A673 (cell line): Measurements from ENCODE around the gene POLG2. TPM values are rescaled to one million over a fixed set of nuclear protein-coding genes. Genes with fewer than 3 reads are reported as not detected.

Source experiments
- BruUV-seq: library from RNA; stranded (reverse); fragments of 400-500 nt; replicated peaks from 2 replicates; lab custom pipeline; 2021; lab: Mats Ljungman, UMichigan
- CTCF ChIA-PET: fragments of 300-600 bp; sonication (Branson Sonifier 250); formaldehyde crosslinking; loops from one replicate; lab custom pipeline; 2022; ENCODE audit warnings: antibody characterized with exemption; lab: Charles Lee
- POLR2A ChIA-PET: fragments of 300-600 bp; sonication (Branson Sonifier 250); formaldehyde crosslinking; loops from one replicate; lab custom pipeline; 2022; ENCODE audit warnings: antibody characterized with exemption; ENCODE audit not compliant: low non-redundant PET; lab: Charles Lee
- DNase-seq: peaks from one replicate; pipeline ENCODE4 v3.0.0-alpha.2; 2015; ENCODE audit warnings: low spot score
- H3K27ac ChIP-seq: fragments of 200-600 bp; sonication (generic); 2 replicates; pipeline ENCODE4 v1.5.1; 2016; ENCODE audit warnings: mixed run types, low read depth, mild to moderate bottlenecking, mixed read lengths, antibody characterized with exemption, low read length; ENCODE audit not compliant: poor library complexity, severe bottlenecking
- H3K27me3 ChIP-seq: fragments of 200-600 bp; sonication (generic); replicated peaks from 2 replicates; pipeline ENCODE4 v1.6.1; 2017; ENCODE audit warnings: mixed run types, low read depth, mild to moderate bottlenecking, mixed read lengths, antibody characterized with exemption, low read length; ENCODE audit not compliant: insufficient read depth, poor library complexity
- H3K36me3 ChIP-seq: fragments of 200-600 bp; sonication (generic); 2 replicates; pipeline ENCODE4 v1.6.1; 2016; ENCODE audit warnings: mixed run types, mild to moderate bottlenecking, mixed read lengths, antibody characterized with exemption, low read length; ENCODE audit not compliant: insufficient read depth, poor library complexity, severe bottlenecking
- H3K4me1 ChIP-seq: fragments of 200-600 bp; sonication (generic); 2 replicates; pipeline ENCODE4 v1.6.1; 2017; ENCODE audit warnings: mixed run types, mild to moderate bottlenecking, mixed read lengths, antibody characterized with exemption, low read length; ENCODE audit not compliant: insufficient read depth, poor library complexity, severe bottlenecking
- H3K4me3 ChIP-seq: fragments of 200-600 bp; sonication (generic); 2 replicates; pipeline ENCODE4 v1.5.1; 2016; ENCODE audit warnings: low read depth, mixed run types, mild to moderate bottlenecking, mixed read lengths, low read length; ENCODE audit not compliant: poor library complexity, severe bottlenecking
- H3K9me3 ChIP-seq: fragments of 200-600 bp; sonication (generic); 2 replicates; pipeline ENCODE4 v1.6.1; 2016; ENCODE audit warnings: mixed run types, low read depth, mild to moderate bottlenecking, mixed read lengths, antibody characterized with exemption, low read length; ENCODE audit not compliant: poor library complexity, severe bottlenecking
- CTCF ChIP-seq: fragments of 300-800, 200-600 bp; sonication (generic); conservative IDR thresholded peaks from 2 replicates; pipeline ENCODE4 v1.5.1; 2017; ENCODE audit warnings: low read depth, mild to moderate bottlenecking, antibody characterized with exemption, low read length, moderate library complexity, mixed read lengths
- EZH2 ChIP-seq: fragments of 200-600 bp; sonication (generic); IDR thresholded peaks from 2 replicates; pipeline ENCODE4 v1.6.1; 2017; ENCODE audit warnings: borderline replicate concordance, low read depth, mild to moderate bottlenecking, mixed read lengths, antibody characterized with exemption, low read length; ENCODE audit not compliant: poor library complexity, severe bottlenecking
- intact Hi-C: fragments of 100-400 bp; cut with micrococcal nuclease; formaldehyde crosslinking; loops from one replicate; pipeline ENCODE4 v1.10.0; 2022; ENCODE audit not compliant: unreplicated experiment
- total RNA-seq: library from RNA; stranded (reverse); gene quantifications from 2 replicates; pipeline ENCODE4 v1.2.3, GENCODE V29; 2021

The POLG2 gene
- total RNA-seq, 1 experiment from 2014 or later, result 25.6 TPM

DNA sequence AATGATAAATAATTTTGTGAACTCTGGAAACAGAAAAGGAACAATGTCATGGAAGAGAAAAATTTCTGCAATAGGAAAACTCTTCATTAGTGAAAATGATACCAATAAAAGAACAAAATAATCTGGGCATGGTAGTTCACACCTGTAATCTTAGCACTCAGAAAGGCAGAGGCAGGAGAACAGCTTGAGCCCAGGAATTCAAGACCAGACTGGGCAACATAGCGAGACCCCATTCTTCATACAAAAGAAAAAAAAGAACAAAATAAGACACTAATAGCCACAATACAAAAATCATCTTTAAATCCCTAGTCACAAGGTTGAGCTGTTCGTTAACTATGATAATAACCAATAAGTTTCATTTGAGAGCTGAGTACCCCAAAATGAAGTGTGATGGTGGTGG is 8.6 kb downstream of the POLG2 start:
- intact Hi-C loops, result no loop called here
- no peaks in the 10 kb centered on the region for H3K27me3 ChIP-seq
- H3K4me1 ChIP-seq, result no peaks in the 10 kb centered on the region
- H3K36me3 ChIP-seq, result peaks cover 75% of the 10 kb centered on the region
- no peak for DNase-seq
- no peaks in the 10 kb centered on the region for H3K9me3 ChIP-seq
- POLR2A ChIA-PET, result no interaction called here
- CTCF ChIA-PET, result no interaction called here
- BruUV-seq, result no TSS peak
- H3K27ac ChIP-seq, result no peak overlapping the region
- no peak overlapping the region for H3K4me3 ChIP-seq
- no peak for TF ChIP-seq EZH2
- TF ChIP-seq CTCF, result no peak

- DNase-seq, result no peak
- no peak for TF ChIP-seq CTCF
- TF ChIP-seq EZH2, result no peak
- Histone ChIP-seq H3K4me1 (no peaks in the 10 kb centered on the region), H3K4me3 (no peak overlapping the region), H3K27me3 (no peaks in the 10 kb centered on the region), H3K27ac (no peak overlapping the region), H3K36me3 (peaks cover 48% of the 10 kb centered on the region), H3K9me3 (no peaks in the 10 kb centered on the region)
- intact Hi-C loops, result no loop called here
- no TSS peak for BruUV-seq
- CTCF ChIA-PET, result no interaction called here
- POLR2A ChIA-PET, result interaction anchor here (0.7 kb wide), 1 partner anchor 18 kb away, joined by 3 read pairs; no protein-coding TSS in a partner anchor
Measured at GRCh38 chr17:64484380-64484779, 12.5 kb downstream of the POLG2 start.

DNA sequence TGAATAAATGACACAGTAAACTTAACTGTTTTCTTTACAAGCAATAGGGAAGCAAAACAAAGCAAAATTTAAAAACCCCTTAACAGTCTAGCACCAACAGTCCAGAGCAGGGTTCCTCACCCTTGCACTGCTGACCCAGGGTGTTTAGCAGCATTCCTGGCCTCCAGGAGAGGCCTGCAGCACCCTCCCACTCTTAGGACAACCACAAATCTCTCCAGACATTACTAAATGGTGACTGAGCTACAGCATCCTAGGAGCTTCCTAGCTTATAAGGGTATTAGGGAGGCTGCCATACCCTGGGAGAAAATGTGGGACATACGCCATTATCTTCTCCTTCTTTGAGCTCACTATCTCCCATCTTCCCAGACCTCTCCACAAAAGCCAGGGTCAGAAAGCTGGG is 15.9 kb downstream of the POLG2 start:
- POLR2A ChIA-PET, result no interaction called here
- Histone ChIP-seq H3K4me3 (no peak overlapping the region), H3K4me1 (no peaks in the 10 kb centered on the region), H3K27me3 (no peaks in the 10 kb centered on the region), H3K27ac (no peak overlapping the region), H3K9me3 (no peaks in the 10 kb centered on the region), H3K36me3 (peaks cover 25% of the 10 kb centered on the region)
- BruUV-seq, result no TSS peak
- TF ChIP-seq EZH2 (no peak), CTCF (no peak)
- DNase-seq, result no peak
- CTCF ChIA-PET, result no interaction called here
- intact Hi-C loops, result no loop called here
